Lung (tissue), 12 donors: Measurements from ENCODE around the gene TMCO4. TPM values are rescaled to one million over a fixed set of nuclear protein-coding genes. Genes with fewer than 3 reads are reported as not detected.

Experiments used
- ATAC-seq: fragments of 200-7000 bp; cut with Tn5 transposase; one replicate; pipeline ENCODE4 v1.9.1; 2020; ENCODE audit warnings: moderate number of reproducible peaks; ENCODE audit not compliant: insufficient read depth, low FRiP score
- DNase-seq, 3 donors: peaks; one replicate each; pipeline ENCODE4 v3.0.0-alpha.2; 2013 to 2017
- H3K27ac ChIP-seq, 2 donors: one replicate each; pipeline ENCODE4 v1.5.1; 2013; ENCODE audit warnings: mild to moderate bottlenecking in 2 of 2, moderate library complexity in 2 of 2, control low read depth in 1 of 2, inconsistent platforms in 1 of 2, low read depth in 1 of 2, low read length in 1 of 2
- H3K27me3 ChIP-seq, 3 donors: one replicate each; pipeline ENCODE4 v1.5.1; 2013; ENCODE audit warnings: low read length in 2 of 3; ENCODE audit not compliant: control insufficient read depth in 3 of 3, insufficient read depth in 3 of 3
- H3K36me3 ChIP-seq, 4 donors: one replicate each; pipeline ENCODE4 v1.5.1; 2013; ENCODE audit warnings: low read length in 4 of 4, mild to moderate bottlenecking in 1 of 4, moderate library complexity in 1 of 4; ENCODE audit not compliant: control insufficient read depth in 4 of 4, insufficient read depth in 4 of 4
- H3K4me1 ChIP-seq, 5 donors: one replicate each; pipeline ENCODE4 v1.5.1; 2013; ENCODE audit warnings: low read length in 5 of 5, mild to moderate bottlenecking in 2 of 5, moderate library complexity in 1 of 5; ENCODE audit not compliant: control insufficient read depth in 5 of 5, insufficient read depth in 5 of 5
- H3K4me3 ChIP-seq: one replicate; pipeline ENCODE4 v1.5.1; 2013; ENCODE audit warnings: mild to moderate bottlenecking, control low read depth, moderate library complexity
- H3K9ac ChIP-seq, 2 donors: one replicate each; pipeline ENCODE4 v1.5.1; 2013; ENCODE audit warnings: low read length in 2 of 2, control low read depth in 1 of 2; ENCODE audit not compliant: insufficient read depth in 1 of 2
- H3K9me3 ChIP-seq, 4 donors: one replicate each; pipeline ENCODE4 v1.5.1; 2013; ENCODE audit warnings: low read length in 3 of 4, mild to moderate bottlenecking in 1 of 4, moderate library complexity in 1 of 4; ENCODE audit not compliant: control insufficient read depth in 4 of 4, insufficient read depth in 3 of 4
- CTCF ChIP-seq: IDR thresholded peaks from 2 replicates; pipeline ENCODE4 v1.5.1; 2012; ENCODE audit warnings: mild to moderate bottlenecking; ENCODE audit errors: control extremely low read depth, extremely low read depth
- WGBS, 2 donors: extraction: QIAGEN DNeasy Blood & Tissue Kit; methylation state at CpG; one replicate each; pipeline ENCODE4 v1.1.7; 2013; 5-methylcytosine and 5-hydroxymethylcytosine counted together
- polyA plus RNA-seq, 2 donors: library from polyadenylated mRNA; stranded (reverse); fragments of 200-250 nt; gene quantifications; one replicate each; pipeline ENCODE4 v1.2.1, GENCODE V29; 2013
- total RNA-seq, 2 donors: library from RNA; depleted of rRNA in 1 of 2; stranded (reverse); fragments of >200 nt in 1 of 2; gene quantifications; one replicate each; pipeline ENCODE4 v1.2.1, GENCODE V29; 2014 to 2021
- donor health status: control.
- donor health status: control.
- donor health status: Bipolar disorder and iron deficiency.
- donor health status: healthy.
- donor health status: DM: yes; HTN: yes; CAD: no.

The TMCO4 gene
- total and polyA plus RNA-seq, 4 donors, result 14.3 to 27.8 (median 19.5) TPM

GRCh38 chr1:19734472-19734999 is 65.2 kb downstream of the TMCO4 start:
- no peaks in the 10 kb centered on the region for H3K27me3 ChIP-seq
- H3K27ac ChIP-seq, result no peak overlapping the region
- H3K36me3 ChIP-seq, result peaks cover 0 to 7% (median 3%) of the 10 kb centered on the region in 4 donors
- H3K9ac ChIP-seq, result no peak overlapping the region
- peaks cover 0 to 7% (median 3%) of the 10 kb centered on the region in 4 donors for H3K9me3 ChIP-seq
- no peaks in the 10 kb centered on the region for H3K4me1 ChIP-seq
- WGBS, 2 donors, result 78 to 86% methylated on average over 8 of the region's 8 CpGs
- H3K4me3 ChIP-seq, result no peak overlapping the region
- DNase-seq (no peak), ATAC-seq (no peak)
- no peak for TF ChIP-seq CTCF

GRCh38 chr1:19734056-19734455 is 65.7 kb downstream of the TMCO4 start:
- 95 to 97% methylated on average over 8 of the region's 8 CpGs for WGBS, 2 donors
- Histone ChIP-seq H3K9me3 (peaks cover 0 to 7% (median 3%) of the 10 kb centered on the region in 4 donors), H3K36me3 (peaks cover 0 to 7% (median 3%) of the 10 kb centered on the region in 4 donors), H3K4me3 (no peak overlapping the region), H3K27ac (no peak overlapping the region), H3K27me3 (no peaks in the 10 kb centered on the region), H3K4me1 (no peaks in the 10 kb centered on the region), H3K9ac (no peak overlapping the region)
- TF ChIP-seq CTCF, result no peak
- ATAC-seq (no peak), DNase-seq (no peak)

GRCh38 chr1:19733615-19734014 is 66.1 kb downstream of the TMCO4 start:
- Histone ChIP-seq H3K4me3 (no peak overlapping the region), H3K27ac (no peak overlapping the region), H3K36me3 (peaks cover 0 to 10% (median 3%) of the 10 kb centered on the region in 4 donors), H3K9ac (no peak overlapping the region), H3K4me1 (no peaks in the 10 kb centered on the region), H3K9me3 (peaks cover 0 to 7% (median 3%) of the 10 kb centered on the region in 4 donors), H3K27me3 (no peaks in the 10 kb centered on the region)
- WGBS, 2 donors, result 94 to 97% methylated on average over 5 of the region's 5 CpGs
- TF ChIP-seq CTCF, result no peak
- DNase-seq, result no peak
- ATAC-seq, result no peak
